ENCODE results near the gene CD24.
"Not testable (repeated sequence)": the region's sequence is repeated elsewhere in the genome, so short reads cannot be mapped to it uniquely, and the experiment has no call there.

The CD24 gene, protein sequence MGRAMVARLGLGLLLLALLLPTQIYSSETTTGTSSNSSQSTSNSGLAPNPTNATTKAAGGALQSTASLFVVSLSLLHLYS

GRCh38 chr6:106974336-106974998, at the start of gene CD24:
Gene CD24, minus strand, starts transcription at chr6:106974729. Its CDS starts 83 bp downstream, at chr6:106974646.
- DNase-seq (ENCODE audit: low read depth), result no peak

GRCh38 chr6:107021446-107022185, 47.1 kb upstream of the CD24 start:
- DNase-seq (ENCODE audit: low read depth), result no peak

- DNase-seq (ENCODE audit: low read depth), result no peak
These were observed 45.7 kb upstream of the CD24 start for GRCh38 chr6:107020239-107020638.

DNA sequence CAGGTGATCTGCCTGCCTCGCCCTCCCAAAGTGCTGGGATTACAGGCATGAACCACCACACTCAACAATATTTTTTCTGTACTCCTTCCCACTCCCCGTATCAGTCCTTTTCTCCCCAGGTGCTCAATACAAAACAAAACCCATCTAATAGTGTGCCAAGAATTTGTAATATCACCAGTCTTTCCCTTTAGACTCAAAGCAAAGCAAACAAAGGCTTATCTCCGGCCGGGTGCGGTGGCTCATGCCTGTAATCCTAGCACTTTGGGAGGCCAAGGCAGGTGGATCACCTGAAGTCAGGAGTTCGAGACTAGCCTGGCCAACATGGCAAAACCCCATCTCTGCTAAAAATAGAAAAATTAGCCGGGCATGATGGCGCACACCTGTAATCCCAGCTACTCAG, 45.1 kb upstream of the CD24 start:
- not testable (repeated sequence) for DNase-seq (ENCODE audit: low read depth)

DNA sequence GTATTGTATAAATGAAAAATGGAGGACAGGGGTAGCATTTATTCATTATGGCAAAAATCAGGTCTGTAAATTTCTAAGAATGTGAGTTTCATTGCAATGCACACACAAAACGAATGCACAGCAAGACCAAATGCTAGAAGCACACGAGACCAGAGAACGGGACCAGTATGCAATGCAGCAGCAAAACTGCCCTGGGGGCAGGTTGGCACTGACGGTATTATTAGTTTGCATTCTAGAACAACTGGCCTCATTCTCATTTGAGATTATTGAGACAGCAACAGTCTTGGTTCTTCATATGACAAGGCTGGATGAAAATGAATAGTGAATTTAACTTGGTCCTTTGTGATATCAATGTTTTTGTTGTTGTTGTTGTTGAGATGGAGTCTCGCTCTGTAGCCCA, 44.5 kb upstream of the CD24 start:
- no peak for DNase-seq (ENCODE audit: low read depth)

DNA sequence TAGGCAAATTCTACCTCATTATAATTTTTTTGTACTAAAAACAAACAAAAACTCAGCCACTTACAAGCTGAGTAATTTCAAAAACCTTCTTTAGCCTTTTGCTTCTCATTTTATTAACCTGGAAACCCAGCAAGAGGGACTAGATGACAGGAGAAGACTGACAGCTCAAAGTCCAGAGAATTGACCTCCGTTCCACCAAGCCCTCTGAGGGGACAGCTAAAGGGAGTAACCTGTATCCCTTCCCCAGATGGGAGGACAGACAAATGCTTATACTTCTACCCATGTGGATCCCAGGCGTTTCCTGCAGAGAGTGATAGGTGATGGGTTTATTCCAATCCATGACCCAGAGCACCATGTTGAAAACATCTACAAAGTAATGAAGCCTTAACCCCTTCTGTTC, 35.0 kb upstream of the CD24 start:
- no peak for DNase-seq (ENCODE audit: low read depth)

DNA sequence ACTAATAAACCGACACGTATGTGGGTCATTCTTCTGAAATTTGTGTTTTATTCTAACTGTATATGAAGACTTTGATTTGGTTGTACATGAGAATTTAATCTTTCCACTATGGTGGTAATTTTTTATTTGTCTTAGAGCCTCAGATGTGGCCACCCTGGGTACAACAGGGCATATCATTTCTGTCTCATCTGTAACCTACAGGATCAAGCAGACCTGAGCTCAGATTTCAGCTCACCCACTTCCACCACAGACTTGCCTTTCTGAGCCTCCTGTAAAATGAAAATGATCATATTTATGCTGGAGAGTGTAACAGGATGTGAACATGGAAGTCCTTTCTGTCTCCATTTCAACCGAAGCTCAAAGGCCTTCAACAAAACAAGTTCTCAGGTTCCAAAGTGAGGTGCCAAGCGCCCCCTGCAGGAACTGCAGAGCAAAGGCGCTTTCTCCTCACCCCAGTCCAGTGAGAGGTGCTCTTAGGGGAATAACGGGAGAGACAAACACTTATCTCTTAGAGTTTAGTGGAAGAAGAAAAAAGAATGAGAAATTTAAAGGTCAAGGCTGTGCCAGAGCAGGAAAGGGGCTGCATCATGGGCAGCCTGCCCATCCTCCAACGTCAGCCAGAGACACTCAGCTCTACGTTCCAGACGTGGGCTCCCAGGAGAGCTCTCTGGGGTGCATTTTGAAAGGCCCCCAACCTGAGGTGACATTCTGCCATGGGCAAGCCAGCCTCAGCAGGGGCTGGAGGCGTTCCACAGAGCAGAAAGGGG, 23.0 kb upstream of the CD24 start:
- peak; percentile 52 for DNase-seq (ENCODE audit: low read depth)

GRCh38 chr6:106995640-106996039, 21.1 kb upstream of the CD24 start:
- no peak for DNase-seq (ENCODE audit: low read depth)

DNA sequence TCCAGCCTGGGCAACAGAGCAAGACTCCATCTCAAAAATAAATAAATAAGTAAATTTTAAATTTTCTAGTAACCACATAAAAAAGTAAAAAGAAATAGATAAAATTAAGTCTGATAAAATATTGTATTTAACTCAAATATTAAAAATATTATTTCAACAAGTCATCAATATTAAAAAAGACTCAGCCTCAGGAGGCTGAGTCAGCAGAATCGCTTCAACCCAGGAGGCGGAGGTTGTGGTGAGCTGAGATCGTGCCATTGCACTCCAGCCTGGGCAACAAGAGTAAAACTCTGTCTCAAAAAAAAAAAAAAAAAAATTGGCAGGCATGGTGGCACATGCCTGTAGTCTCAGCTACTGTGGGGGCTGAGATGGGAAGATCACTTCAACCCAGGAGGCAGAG, 15.2 kb upstream of the CD24 start:
- DNase-seq (ENCODE audit: low read depth), result not testable (repeated sequence)

DNA sequence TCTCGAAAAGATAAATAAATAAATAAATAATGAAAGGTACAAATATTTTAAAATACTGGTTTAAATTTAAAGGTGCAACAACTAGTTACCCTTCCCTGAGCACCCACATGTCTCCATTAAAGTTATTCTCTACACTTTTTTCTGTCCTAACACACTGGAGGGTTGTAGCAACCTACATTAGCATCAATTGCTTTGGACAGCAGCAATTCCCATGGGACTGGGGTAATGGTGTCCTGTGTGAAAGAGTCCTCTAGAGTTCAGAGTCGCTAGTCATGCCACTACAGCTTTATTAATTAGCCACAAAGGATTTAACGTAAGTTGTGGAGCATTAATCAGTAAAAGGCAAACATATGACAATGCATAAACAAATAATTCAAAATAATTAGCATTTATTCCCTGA, 14.1 kb upstream of the CD24 start:
- no peak for DNase-seq (ENCODE audit: low read depth)

DNA sequence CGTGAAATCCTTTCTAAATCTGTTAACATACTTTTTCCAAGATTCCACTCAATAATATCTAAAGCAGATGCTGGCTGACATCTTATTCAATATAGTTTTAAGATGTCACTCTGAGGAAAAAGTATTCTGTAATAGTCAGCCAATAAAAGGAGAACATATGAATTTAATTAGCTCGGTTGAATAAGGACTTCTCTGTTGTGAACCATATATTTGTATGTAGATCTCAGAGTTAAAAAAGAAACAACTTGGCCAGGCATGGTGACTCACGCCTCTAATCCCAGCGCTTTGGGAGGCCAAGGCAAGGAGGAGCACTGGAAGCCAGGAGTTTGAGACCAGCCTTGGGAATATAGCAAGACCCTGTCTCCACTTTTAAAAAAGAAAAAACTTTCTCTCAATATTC, 7.4 kb upstream of the CD24 start:
- DNase-seq (ENCODE audit: low read depth), result no peak

- DNase-seq (ENCODE audit: low read depth), result no peak
These were observed 6.4 kb upstream of the CD24 start for GRCh38 chr6:106980926-106981325.

DNA sequence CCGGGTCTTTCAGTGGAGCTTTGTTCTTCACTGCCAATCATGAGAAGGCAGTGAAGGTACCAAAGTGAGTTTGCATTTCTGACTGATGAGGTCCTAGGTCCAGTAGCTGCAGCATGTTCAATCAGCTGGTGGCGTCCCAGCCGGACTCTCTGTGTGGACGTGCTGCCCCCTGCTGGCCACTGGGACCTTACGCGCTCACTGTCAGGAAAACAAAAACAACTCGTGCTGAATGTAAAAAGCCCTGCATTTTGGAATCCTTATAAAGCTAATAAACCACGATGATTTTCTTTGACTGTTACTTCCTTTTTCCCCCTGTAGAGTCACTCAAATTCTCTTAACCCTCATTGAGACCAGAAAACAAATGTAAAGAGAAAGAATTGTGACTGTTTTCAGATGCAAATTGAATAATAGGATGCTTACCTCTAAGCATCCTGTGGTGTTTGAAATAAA, 4.9 kb upstream of the CD24 start:
- DNase-seq (ENCODE audit: low read depth), result peak; percentile 77

DNA sequence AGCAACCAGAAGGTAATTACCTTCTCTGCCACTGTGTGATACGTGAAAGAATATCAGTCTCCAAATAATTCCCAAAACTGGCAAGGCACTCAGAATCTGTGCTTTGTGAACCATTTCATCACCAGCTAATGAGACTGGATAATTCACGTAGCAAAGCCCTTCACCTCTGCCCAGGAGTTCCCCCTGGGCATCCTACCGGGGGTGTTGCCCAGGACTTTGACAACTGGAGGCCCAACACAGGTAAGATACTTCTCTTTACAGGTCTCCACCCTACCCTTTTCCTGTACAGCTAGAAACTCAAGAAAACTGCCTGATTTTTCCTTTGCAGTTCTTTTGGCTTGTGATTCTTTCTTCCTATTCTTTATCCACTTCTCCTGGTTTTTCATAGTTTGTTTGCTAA, 2.7 kb upstream of the CD24 start:
- no peak for DNase-seq (ENCODE audit: low read depth)

GRCh38 chr6:106976270-106976669, 1.7 kb upstream of the CD24 start:
- no peak for DNase-seq (ENCODE audit: low read depth)

DNA sequence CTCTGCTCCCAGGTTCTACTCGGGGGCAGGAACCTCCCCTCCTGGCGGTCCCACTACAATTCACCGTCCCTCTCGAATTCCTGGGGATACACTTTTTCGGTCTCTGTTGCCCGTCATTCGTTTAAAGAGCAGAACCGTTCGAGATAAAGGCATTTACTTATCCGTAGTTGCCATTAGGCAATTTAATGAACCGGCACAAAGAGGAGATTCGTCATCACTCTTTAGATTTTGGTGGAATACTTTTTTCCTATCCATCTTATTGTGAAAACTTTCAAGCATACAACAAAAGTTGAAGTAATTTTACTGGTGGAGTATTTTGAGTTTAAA, 1.2 kb upstream of the CD24 start:
- no peak for DNase-seq (ENCODE audit: low read depth)

- DNase-seq (ENCODE audit: low read depth), result no peak
These were observed 639 bp upstream of the CD24 start for GRCh38 chr6:106974999-106975737.

DNA sequence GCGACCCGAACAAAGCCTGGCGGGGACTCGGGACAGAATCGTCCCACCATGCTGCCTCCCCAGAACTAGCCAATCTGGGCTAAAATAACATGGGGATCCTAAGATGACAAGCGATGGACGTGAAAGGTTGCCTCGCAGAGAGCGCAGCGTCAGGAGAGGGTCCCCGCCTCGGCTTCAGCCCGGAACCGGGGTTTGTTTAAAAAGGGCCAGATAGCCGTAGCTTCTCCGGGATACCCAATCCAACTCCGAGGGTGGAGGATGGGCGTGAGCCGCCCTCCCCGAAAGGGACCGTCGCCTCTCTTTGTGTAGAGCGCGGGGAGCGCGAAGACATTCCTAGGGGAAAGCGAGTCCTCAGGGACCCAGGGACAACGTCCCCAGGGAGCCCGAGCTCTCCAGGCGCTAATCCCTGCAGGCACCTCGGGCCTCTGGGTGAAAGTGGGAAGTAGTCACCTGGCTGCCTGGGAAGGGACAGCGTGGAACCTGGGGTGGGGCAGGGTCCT, 643 bp downstream of the CD24 start:
- no peak for DNase-seq (ENCODE audit: low read depth)

DNA sequence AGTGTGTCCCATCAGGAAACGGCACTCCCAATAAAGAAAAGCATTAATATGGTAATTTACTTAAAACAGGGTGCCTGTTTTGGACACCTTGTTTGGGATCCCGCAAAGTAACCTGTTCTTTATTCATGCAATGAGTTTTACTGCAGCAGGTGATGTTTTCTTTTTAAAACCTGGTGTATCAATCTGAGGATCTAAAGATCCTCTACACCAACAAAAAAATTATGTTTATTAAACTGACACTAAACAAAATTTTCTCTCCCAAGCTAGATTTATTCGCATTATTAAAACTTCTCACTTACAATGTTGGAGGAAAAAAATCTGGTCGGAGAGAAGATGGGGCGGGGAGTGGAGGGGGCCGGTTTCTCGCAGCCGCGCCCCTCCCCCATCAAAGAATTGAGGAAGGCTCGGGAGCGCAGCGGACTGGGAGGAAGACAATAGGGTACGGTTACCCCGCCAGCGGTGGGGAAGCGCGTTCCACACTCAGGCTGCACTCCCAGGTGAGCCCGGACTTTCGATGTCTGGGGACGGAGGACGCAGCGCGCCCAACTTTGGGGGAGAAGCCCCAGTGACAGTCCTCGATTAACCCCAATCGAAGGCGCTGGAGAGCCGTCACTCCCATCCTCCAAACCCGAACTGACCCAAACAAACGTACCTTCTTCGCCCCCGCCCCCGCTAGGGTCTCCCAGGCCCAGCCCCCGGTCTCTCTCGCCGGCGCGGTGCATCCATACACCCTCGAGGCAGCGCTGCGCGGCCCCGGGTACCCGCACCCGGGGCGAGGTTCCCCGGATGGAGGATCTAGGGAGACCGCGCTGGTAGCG, 1.3 kb downstream of the CD24 start:
- no peak for DNase-seq (ENCODE audit: low read depth)

GRCh38 chr6:106972500-106972899, 2.0 kb downstream of the CD24 start:
- no peak for DNase-seq (ENCODE audit: low read depth)

GRCh38 chr6:106970769-106971168, 3.8 kb downstream of the CD24 start:
- not testable (repeated sequence) for DNase-seq (ENCODE audit: low read depth)
